Activated B cell treated with CpG ODN at 0.5 μM for 24 hours (primary cell): ENCODE measurements around the gene NUDT1. TPM values are rescaled to one million over a fixed set of nuclear protein-coding genes. Genes with fewer than 3 reads are reported as not detected.
A peak's percentile ranks its signal among the peaks of the same experiment; 100 is the strongest.

Experiments used
- ATAC-seq: fragments of 200-7000 bp; cut with Tn5 transposase; one replicate; pipeline ENCODE4 v1.10.0; 2021; ENCODE audit warnings: low read depth, mild to moderate bottlenecking, moderate library complexity
- CTCF ChIA-PET: fragments of 350-600 bp; sonication (Branson Sonifier 250); formaldehyde crosslinking; loops from one replicate; lab custom pipeline; 2021; ENCODE audit warnings: antibody characterized with exemption; lab: Charles Lee
- POLR2A ChIA-PET: fragments of 350-600 bp; sonication (Branson Sonifier 250); formaldehyde crosslinking; loops from one replicate; lab custom pipeline; 2021; ENCODE audit warnings: antibody characterized with exemption; lab: Charles Lee
- DNase-seq: peaks from one replicate; pipeline ENCODE4 v3.0.0; 2022
- H3K27ac Mint-ChIP-seq: one replicate; pipeline ENCODE4 v1.8.0; 2020; ENCODE audit warnings: mixed read lengths
- H3K27me3 Mint-ChIP-seq: one replicate; pipeline ENCODE4 v1.8.0; 2021; ENCODE audit warnings: mixed read lengths
- H3K36me3 Mint-ChIP-seq: one replicate; pipeline ENCODE4 v1.8.0; 2021; ENCODE audit warnings: low read depth, mixed read lengths
- H3K4me1 Mint-ChIP-seq: one replicate; pipeline ENCODE4 v1.8.0; 2021; ENCODE audit warnings: mixed read lengths
- H3K4me3 Mint-ChIP-seq: one replicate; pipeline ENCODE4 v1.8.0; 2020; ENCODE audit warnings: mild to moderate bottlenecking, mixed read lengths
- H3K9me3 Mint-ChIP-seq: one replicate; pipeline ENCODE4 v1.8.0; 2020; ENCODE audit warnings: mixed read lengths
- CTCF ChIP-seq: fragments of 200-600 bp; IDR thresholded peaks from one replicate; pipeline ENCODE4 v1.8.0; 2022; ENCODE audit warnings: antibody characterized with exemption, mild to moderate bottlenecking
- intact Hi-C: fragments of 100-400 bp; cut with micrococcal nuclease; formaldehyde crosslinking; loops from one replicate; pipeline ENCODE4 v1.15.1; 2024
- total RNA-seq: library from RNA; stranded (reverse); gene quantifications from 2 replicates; pipeline ENCODE4 v1.2.3, GENCODE V29; 2022

NUDT1 gene
- total RNA-seq, 1 donor from 2014 or later: 38.0 TPM

DNA sequence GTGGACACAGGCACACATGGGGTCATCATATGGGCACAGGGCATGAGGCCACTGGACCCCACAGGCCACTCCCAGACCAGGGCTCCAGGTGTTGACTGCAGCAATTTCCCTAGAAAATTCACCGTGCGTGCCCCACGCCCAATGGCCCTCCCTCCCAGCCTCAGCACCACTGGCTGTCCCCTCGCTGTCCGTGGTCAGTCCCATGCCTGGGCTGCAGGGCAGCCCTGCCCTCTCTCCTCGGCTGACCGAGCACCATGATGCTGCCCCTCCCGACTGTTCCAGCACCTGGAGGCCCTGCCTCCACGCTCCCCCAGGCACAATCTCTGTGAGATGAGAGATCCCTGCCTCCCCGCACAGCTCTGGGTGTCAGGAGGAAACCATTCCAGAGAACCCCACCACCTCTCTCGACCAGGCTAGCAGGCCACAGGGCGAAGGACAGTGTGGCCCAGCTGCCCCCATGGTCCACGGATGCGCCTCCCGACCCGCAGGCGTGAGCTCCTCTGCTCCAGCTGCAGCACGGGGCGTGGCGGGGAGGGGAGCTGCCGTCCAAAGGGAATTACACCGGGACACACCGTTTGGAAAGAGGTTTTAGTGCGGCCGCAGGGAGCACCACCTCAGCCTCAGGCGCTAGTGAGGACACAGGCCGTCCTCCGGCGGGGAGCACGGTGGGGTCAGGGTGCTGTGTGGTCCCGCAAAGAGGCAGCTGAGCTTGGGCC, 12.6 kb downstream of the NUDT1 start:
- no peak overlapping the region for H3K27ac Mint-ChIP-seq
- no peaks in the 10 kb centered on the region for H3K27me3 Mint-ChIP-seq
- DNase-seq (no peak), ATAC-seq (no peak)
- ChIA-PET POLR2A (no interaction called here), CTCF (no interaction called here)
- no peaks in the 10 kb centered on the region for H3K9me3 Mint-ChIP-seq
- H3K4me3 Mint-ChIP-seq: no peak overlapping the region
- H3K36me3 Mint-ChIP-seq: peaks cover 67% of the 10 kb centered on the region
- intact Hi-C loops: no loop called here
- H3K4me1 Mint-ChIP-seq: peaks cover 31% of the 10 kb centered on the region
- TF ChIP-seq CTCF: no peak

DNA sequence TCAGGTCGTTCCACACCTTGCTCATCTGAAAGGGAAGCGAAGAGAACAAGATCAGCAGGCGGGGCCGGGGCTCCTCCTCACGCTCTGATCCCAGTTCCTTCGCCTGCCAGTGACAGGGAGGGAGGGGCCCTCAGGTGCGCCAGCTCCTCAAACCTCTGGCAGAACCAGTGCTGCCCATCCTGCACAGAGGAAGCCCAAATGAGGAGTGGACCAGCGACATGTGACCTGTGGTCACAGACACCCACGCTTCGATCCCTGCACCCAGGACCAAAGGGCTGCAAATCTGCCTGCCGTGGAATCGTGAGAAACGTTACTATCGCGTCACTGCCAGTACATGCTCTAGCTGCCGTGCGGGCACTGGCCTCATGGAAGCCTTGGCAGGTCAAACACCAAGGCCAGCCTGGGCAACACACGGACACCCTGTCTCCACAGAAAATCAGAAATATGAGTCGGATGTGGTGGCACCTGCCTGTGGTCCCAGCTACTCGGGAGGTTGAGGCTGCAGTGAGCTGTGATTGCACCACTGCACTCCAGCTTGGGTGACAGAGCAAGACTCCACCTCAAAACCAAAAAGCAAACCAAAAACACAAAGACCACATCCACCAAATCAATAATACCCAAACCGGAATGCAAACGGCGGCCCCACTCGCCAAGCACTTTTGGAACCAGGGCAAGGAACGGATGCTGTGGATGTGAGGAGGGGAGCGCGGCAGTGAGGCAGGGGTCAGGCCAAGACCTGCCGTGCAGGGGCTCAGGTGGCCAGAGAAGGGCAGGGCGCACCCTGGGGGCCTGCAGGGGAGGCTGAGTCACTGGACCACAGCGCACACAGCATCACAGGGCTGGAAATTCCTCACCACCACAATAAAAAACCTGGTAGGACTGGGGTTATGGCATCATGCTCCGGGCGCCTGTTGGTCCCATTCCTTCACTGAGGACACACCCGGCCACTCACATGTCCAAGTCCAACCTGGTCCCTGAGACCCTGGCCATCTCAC, 13.4 kb downstream of the NUDT1 start:
- ATAC-seq (no peak), DNase-seq (no peak)
- Mint-ChIP-seq H3K9me3 (no peaks in the 10 kb centered on the region), H3K27ac (no peak overlapping the region), H3K36me3 (peaks cover 68% of the 10 kb centered on the region), H3K4me1 (peaks cover 35% of the 10 kb centered on the region), H3K4me3 (no peak overlapping the region), H3K27me3 (no peaks in the 10 kb centered on the region)
- no peak for TF ChIP-seq CTCF
- ChIA-PET POLR2A (no interaction called here), CTCF (no interaction called here)
- intact Hi-C loops: no loop called here

DNA sequence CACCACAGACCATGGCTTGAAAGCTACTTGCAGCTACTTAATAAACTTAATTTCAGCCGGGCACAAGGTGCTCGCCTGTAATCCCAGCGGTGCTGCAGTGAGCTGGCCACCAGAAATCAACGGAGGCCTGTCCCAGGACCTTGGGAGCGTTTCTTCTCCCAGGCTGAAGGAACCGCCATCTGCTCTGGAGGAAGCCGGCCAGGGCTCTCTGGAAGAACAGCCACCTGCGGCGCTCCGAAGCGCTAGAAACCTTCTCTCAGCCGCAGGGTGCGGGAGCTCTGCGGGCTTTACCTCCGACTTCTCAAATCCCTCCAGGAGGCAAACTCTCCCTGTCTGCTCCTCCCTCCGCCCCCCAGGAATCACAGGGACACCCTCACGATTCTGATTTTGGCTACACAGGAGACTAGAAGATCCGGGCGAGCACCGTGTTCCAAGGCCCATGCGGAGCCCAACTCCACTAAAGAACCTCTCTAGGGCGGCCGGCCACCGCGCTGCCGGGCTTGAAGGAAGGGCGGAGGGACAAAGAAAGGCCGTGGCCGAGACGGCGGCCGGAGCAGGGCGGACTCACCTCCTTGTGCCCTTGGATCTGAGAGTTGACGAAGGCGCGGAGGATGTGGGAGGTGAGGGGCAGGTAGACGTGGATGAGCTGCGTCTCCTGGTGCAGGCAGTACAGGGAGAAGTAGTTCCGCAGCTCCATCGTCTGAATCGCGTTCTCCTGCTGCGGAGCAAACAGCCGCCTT, 14.4 kb downstream of the NUDT1 start:
- ChIA-PET CTCF (interaction anchor here (1.3 to 1.5 kb wide), 2 partner anchors 8 to 10 kb away, joined by 3 to 4 read pairs; no protein-coding TSS in a partner anchor), POLR2A (interaction anchor here (1.1 to 1.4 kb wide), 2 partner anchors 14 to 20 kb away, joined by 4 to 5 read pairs; no protein-coding TSS in a partner anchor)
- ATAC-seq (no peak), DNase-seq (no peak)
- TF ChIP-seq CTCF: no peak
- Mint-ChIP-seq H3K9me3 (no peaks in the 10 kb centered on the region), H3K4me1 (peaks cover 45% of the 10 kb centered on the region), H3K4me3 (no peak overlapping the region), H3K27me3 (no peaks in the 10 kb centered on the region), H3K36me3 (peaks cover 65% of the 10 kb centered on the region), H3K27ac (peak overlapping the region; percentile 9)
- intact Hi-C loops: no loop called here

GRCh38 chr7:2257046-2257551, 15.1 kb downstream of the NUDT1 start:
- CTCF ChIA-PET: interaction anchor here (1.3 to 1.5 kb wide), 2 partner anchors 9 kb away, joined by 3 to 4 read pairs; no protein-coding TSS in a partner anchor
- peaks cover 67% of the 10 kb centered on the region for H3K36me3 Mint-ChIP-seq
- ATAC-seq (no peak), DNase-seq (no peak)
- H3K9me3 Mint-ChIP-seq: no peaks in the 10 kb centered on the region
- no peak overlapping the region for H3K4me3 Mint-ChIP-seq
- H3K27ac Mint-ChIP-seq: no peak overlapping the region
- peaks cover 50% of the 10 kb centered on the region for H3K4me1 Mint-ChIP-seq
- intact Hi-C loops: no loop called here
- no peak for TF ChIP-seq CTCF
- H3K27me3 Mint-ChIP-seq: no peaks in the 10 kb centered on the region
- POLR2A ChIA-PET: interaction anchor here (1.1 to 1.4 kb wide), 2 partner anchors 14 to 20 kb away, joined by 4 to 5 read pairs; no protein-coding TSS in a partner anchor
